Measurements from ENCODE around the gene SCYGR8.
A peak's percentile ranks its signal among the peaks of the same experiment; 100 is the strongest.
"Not testable (repeated sequence)": the region's sequence is repeated elsewhere in the genome, so short reads cannot be mapped to it uniquely, and the experiment has no call there.

SCYGR8 gene, protein sequence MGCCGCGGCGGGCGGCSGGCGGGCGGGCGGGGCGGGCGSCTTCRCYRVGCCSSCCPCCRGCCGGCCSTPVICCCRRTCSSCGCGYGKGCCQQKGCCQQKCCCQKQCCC

DNA sequence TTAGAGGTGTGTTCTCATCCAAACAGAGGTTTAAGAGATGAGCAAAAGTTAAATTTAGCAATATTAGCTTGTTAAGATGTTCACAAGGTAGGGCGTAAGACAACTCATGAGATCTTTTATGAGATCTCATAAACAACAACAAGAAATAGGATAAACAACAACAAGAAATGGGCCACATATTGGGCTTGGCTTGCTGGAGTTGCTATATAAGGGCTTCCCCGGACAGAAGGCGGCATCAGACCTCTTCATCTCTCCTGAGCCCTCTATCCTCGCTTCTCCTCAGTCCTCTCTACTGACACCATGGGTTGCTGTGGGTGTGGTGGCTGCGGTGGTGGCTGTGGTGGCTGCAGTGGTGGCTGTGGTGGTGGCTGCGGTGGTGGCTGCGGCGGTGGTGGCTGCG lies at the start of gene SCYGR8:
TSS of gene SCYGR8 (plus strand) at position 301 of the 400 bp plus-strand sequence. CDS start at position 301, 0 bp downstream.
- no peak for ATAC-seq
- Mint-ChIP-seq H3K27me3 (no peaks in the 10 kb centered on the region), H3K4me1 (no peaks in the 10 kb centered on the region), H3K4me3 (no peak within 1 kb of the TSS), H3K9me3 (no peaks in the 10 kb centered on the region), H3K27ac (no peak within 1 kb of the TSS), H3K36me3 (ENCODE audit: low read depth) (no peaks in the 10 kb centered on the region)
- DNase-seq: no peak

DNA sequence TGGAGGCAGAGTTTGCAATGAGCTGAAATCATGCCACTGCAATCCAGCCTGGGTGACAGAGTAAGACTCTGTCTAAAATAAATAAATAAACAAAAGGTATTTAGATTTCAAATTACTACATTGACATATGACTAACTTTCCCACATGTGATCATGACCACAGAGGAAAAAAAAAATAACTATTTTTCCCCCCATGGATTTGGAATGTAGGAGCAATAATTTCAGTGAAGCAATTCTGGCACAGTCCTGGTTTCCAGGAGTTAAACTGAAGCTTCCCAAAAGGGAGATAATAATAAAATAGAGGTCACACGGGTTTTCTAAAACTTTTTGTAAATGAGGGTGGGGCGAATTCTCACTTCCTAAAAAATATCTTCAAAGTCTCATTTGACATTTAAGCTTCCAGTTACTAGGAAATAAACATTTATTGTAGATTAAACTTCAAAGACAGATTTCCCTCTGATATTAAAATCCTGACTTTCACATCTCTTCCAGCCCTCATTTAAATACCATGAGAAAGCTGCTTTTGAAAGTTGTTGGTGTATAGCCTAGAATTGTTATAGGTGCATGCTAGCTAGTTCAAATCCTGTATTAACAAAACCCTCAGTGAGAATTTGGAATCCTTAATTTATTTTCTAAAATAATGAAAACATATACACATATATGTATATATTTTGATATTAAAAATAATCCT lies 48.6 kb upstream of the SCYGR8 start:
- no peaks in the 10 kb centered on the region for H3K4me1 Mint-ChIP-seq

DNA sequence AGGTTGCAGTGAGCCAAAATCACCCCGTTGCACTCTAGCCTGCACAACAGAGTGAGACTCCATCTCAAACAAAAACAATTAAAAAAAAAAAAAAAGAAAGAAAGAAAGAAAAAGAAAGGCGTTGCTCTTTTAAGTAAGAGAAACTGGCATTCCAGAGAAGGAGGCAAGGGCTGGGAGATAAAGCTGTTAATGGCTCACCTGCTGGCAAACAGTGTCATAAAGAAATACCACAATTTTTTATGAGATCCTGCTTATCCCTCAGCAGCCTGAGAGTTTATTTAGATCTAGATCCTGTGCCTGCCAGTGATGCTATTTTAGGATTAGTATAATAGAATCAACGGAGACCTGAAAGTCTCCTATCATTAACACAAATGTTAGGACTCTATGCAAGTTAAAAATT lies 44.1 kb upstream of the SCYGR8 start:
- Mint-ChIP-seq H3K36me3 (ENCODE audit: low read depth) (no peaks in the 10 kb centered on the region), H3K27me3 (peaks cover 9% of the 10 kb centered on the region), H3K9me3 (no peaks in the 10 kb centered on the region), H3K4me3 (no peak overlapping the region), H3K4me1 (no peaks in the 10 kb centered on the region), H3K27ac (no peak overlapping the region)
- no peak for DNase-seq
- ATAC-seq: no peak

More for the DNA sequence above, 48.6 kb upstream of the SCYGR8 start:
- ATAC-seq (no peak), DNase-seq (no peak)
- no peak overlapping the region for H3K27ac Mint-ChIP-seq
- H3K36me3 Mint-ChIP-seq (ENCODE audit: low read depth): no peaks in the 10 kb centered on the region
- peaks cover 5% of the 10 kb centered on the region for H3K27me3 Mint-ChIP-seq
- H3K4me3 Mint-ChIP-seq: no peak overlapping the region
- H3K9me3 Mint-ChIP-seq: no peaks in the 10 kb centered on the region

DNA sequence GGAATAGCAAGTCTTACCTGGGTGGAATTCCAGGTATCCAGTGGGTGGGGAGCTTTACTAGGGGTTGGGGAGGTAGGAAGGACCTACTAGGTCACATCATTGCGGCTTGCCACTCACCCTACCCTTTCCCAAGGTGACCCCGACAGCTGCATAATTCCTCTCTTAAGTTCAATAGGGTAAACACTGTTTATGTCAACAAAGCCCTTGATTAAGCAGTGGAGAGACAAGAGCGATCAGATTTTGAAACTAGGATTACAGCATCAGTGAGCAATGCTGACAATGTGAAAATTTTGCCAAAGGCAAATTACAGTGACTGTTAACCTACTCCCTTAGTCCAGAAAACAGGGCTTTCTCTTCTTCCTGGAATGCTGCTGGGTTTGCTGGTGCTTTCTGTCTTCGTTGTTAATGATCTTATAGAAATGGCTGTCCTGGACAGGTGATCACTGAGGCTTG lies 42.4 kb upstream of the SCYGR8 start:
- no peaks in the 10 kb centered on the region for H3K9me3 Mint-ChIP-seq
- H3K4me1 Mint-ChIP-seq: no peaks in the 10 kb centered on the region
- DNase-seq: no peak
- no peak for ATAC-seq
- H3K27me3 Mint-ChIP-seq: peaks cover 9% of the 10 kb centered on the region
- no peaks in the 10 kb centered on the region for H3K36me3 Mint-ChIP-seq (ENCODE audit: low read depth)
- H3K4me3 Mint-ChIP-seq: no peak overlapping the region
- H3K27ac Mint-ChIP-seq: no peak overlapping the region

DNA sequence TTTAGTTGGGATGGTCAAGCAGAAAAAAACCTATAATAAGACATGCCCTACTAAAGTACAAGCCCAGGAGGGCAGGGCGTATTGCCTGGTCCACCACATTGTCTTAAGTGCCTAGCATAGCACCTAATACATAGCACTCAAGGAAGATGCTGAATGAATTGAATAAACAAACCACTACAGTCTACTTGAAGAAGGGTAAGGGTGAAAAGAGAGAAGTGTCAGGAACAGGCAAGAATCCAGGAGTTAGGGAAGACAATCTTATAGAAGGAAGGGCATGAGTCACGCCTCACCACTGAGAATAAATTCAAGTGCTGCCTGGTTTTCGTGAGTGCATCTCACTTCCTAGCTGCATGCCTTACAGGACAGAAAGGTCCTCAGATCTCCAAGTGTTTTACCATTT lies 41.7 kb upstream of the SCYGR8 start:
- Mint-ChIP-seq H3K36me3 (ENCODE audit: low read depth) (no peaks in the 10 kb centered on the region), H3K9me3 (no peaks in the 10 kb centered on the region), H3K4me3 (no peak overlapping the region), H3K27ac (no peak overlapping the region), H3K4me1 (no peaks in the 10 kb centered on the region), H3K27me3 (peaks cover 9% of the 10 kb centered on the region)
- ATAC-seq (no peak), DNase-seq (no peak)

DNA sequence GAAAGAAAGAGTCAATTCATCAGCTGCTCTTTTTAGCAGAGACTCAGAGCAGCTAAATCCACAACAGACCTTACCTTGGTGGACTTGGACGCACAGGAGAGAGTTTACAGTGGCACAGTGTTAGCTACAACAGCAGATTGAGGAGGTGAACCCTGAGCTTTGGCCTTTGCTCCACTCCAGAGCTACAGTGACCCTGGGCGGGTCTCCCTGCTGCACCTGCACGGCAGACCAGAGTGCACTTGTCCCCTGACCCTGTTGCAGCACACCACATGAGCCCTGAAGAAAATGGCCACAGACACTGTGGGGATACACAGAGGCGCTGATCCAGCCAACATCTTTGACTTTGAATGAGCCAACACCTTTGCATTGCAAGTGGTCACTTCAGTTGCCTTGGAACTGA lies 38.8 kb upstream of the SCYGR8 start:
- no peak for ATAC-seq
- no peak for DNase-seq
- Mint-ChIP-seq H3K9me3 (no peaks in the 10 kb centered on the region), H3K4me1 (no peaks in the 10 kb centered on the region), H3K27ac (no peak overlapping the region), H3K4me3 (no peak overlapping the region), H3K36me3 (ENCODE audit: low read depth) (no peaks in the 10 kb centered on the region), H3K27me3 (peaks cover 12% of the 10 kb centered on the region)

DNA sequence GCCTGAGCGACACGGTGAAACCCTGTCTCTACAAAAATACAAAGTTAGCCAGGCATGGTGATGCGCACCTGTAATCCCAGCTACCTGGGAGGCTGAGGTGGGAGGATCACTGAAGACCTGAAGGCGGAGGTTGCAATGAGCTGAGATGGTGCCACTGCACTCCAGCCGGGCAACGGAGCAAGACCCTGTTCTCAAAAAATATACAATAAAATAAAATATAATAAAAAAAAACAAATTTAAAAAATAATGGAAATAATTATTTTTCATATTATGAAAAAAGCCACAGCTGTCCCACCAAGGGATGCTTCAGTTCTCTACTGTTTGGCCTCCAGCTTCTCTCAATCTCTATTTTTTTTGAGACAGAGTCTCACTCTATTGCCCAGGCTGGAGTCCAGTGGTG lies 38.3 kb upstream of the SCYGR8 start:
- Mint-ChIP-seq H3K27ac (no peak overlapping the region), H3K36me3 (ENCODE audit: low read depth) (no peaks in the 10 kb centered on the region), H3K4me1 (no peaks in the 10 kb centered on the region), H3K9me3 (no peaks in the 10 kb centered on the region), H3K4me3 (no peak overlapping the region), H3K27me3 (peaks cover 14% of the 10 kb centered on the region)
- no peak for ATAC-seq
- DNase-seq: no peak

DNA sequence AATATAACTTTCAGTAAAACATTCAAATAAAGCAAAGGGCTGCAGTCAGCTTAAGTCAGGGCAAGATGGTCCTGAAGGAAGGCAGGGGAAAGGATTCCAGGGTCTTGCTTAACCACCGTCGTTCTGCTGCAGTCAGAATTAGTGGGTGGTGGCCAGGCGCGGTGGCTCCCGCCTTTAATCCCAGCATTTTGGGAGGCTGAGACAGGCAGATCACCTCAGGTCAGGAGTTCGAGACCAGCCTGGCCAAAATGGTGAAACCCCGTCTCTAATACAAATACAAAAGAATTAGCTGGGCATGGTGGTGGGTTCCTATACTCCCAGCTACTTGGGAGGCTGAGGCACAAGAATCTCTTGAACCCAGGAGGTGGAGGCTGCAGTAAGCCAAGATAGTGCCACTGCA lies 34.7 kb upstream of the SCYGR8 start:
- H3K27me3 Mint-ChIP-seq: peaks cover 8% of the 10 kb centered on the region
- no peak overlapping the region for H3K27ac Mint-ChIP-seq
- ATAC-seq (no peak), DNase-seq (no peak)
- H3K4me3 Mint-ChIP-seq: no peak overlapping the region
- H3K9me3 Mint-ChIP-seq: no peaks in the 10 kb centered on the region
- H3K36me3 Mint-ChIP-seq (ENCODE audit: low read depth): no peaks in the 10 kb centered on the region
- H3K4me1 Mint-ChIP-seq: no peaks in the 10 kb centered on the region

DNA sequence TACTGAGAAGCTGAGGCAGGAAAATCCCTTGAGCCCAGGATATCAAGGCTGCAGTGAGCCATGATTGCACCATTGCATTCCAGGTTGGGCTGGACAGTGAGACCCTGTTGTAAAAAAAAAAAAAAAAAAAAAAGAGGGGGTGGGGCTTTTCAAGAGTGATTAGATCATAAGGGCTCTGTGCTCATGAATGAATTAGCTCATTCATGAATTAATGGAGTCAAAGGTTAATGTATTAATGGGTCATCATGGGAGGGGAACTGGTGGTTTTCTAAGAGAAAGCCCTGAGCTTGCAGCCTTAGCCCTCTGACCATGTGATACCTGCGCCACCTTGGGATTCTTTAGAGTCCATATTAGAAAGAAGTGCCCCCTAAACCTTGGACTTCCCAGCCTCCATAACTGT lies 32.4 kb upstream of the SCYGR8 start:
- no peak overlapping the region for H3K27ac Mint-ChIP-seq
- H3K36me3 Mint-ChIP-seq (ENCODE audit: low read depth): no peaks in the 10 kb centered on the region
- no peak for ATAC-seq
- H3K4me1 Mint-ChIP-seq: no peaks in the 10 kb centered on the region
- no peaks in the 10 kb centered on the region for H3K9me3 Mint-ChIP-seq
- peaks cover 17% of the 10 kb centered on the region for H3K27me3 Mint-ChIP-seq
- DNase-seq: no peak
- no peak overlapping the region for H3K4me3 Mint-ChIP-seq

DNA sequence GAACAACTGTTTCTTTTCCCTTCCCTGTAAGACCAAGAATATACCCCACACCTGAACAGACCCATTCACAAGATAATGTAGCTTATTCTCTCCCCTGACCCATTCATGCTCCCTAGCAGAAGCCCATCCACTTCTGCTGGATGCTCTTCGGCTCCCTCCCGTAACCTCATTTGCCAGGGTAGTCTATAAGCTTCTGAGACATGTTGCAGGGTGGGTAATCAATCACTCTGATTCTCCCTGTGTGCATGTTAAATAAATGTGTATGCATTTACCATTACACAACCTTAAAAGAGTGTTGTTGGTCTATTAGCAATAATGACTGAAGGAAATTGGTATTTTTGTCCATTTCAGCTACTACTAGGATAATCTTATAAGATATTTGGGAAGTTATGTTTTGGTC lies 29.2 kb upstream of the SCYGR8 start:
- Mint-ChIP-seq H3K9me3 (no peaks in the 10 kb centered on the region), H3K4me3 (no peak overlapping the region), H3K27ac (no peak overlapping the region), H3K36me3 (ENCODE audit: low read depth) (no peaks in the 10 kb centered on the region), H3K27me3 (peaks cover 15% of the 10 kb centered on the region), H3K4me1 (no peaks in the 10 kb centered on the region)
- DNase-seq (no peak), ATAC-seq (no peak)

DNA sequence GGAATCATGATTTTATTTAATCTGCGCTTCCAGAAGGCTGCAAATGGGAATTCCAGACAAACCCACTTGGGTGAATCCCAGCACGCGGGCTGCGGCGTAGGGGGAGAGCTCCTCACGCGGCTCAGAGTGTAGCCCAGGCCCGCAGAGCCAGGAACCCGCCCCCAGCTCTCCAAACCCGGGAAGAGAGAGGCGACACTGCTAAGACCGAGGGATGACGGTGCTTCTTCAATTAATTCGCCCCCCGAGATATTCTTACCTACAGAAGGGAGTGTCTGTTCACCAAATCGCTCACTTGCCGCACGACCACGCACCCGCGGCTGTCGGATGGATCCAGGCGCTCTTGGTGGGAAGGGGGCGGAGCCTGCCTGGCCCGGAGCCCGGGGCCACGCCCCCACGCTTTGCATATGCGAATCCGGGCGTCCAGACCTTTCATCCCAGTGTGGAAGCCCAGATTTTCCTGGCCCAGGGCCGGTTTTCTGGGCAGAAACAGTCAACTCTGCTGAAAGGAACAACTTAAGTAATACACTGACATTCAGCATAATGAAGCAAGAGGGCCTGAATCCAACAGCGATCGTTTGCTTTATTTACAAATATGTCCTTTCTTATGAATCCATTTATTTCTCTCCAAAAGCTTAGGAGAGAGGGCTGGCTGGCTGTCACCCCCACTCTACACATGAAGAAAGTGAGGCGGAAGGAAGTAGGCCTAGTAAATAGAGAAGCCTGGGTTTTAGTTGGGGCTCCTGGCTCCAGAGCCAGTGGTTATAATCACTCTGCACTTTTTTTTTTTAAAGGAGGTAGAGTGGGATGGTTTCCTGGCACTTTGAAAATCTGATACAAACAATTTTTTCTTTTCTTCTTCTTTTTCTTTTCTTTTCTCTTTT lies 27.8 kb upstream of the SCYGR8 start, which contains the start of gene SLC19A3:
TSS of gene SLC19A3 (minus strand) at position 342 of the 881 bp plus-strand sequence. CDS start 15,710 bp downstream, outside the sequence.
- Mint-ChIP-seq H3K4me3 (no peak within 1 kb of the TSS), H3K4me1 (no peaks in the 10 kb centered on the region), H3K27me3 (peaks cover 18% of the 10 kb centered on the region), H3K27ac (no peak within 1 kb of the TSS), H3K9me3 (no peaks in the 10 kb centered on the region), H3K36me3 (ENCODE audit: low read depth) (no peaks in the 10 kb centered on the region)
- ATAC-seq (no peak), DNase-seq (peak; percentile 15)

DNA sequence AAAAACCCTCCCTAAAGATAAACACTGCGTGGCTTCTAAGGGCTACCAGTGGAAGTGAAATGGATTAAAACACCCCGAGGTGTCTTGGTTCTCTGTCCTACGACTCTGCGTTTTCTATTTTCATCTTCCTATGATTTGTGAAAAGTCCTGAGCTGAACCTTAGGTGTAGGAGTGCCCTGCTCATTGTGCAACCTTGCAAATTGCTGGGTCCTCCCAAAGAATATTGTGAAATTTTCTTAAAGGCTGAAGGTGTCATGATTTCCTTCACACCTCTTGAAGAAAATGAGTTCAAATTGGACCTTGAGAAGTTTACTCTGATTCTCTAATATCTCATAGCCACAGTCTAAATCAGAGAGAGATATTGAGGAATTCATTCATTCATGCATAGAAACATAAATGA lies 26.1 kb upstream of the SCYGR8 start:
- Mint-ChIP-seq H3K4me1 (no peaks in the 10 kb centered on the region), H3K36me3 (ENCODE audit: low read depth) (no peaks in the 10 kb centered on the region), H3K27me3 (peaks cover 18% of the 10 kb centered on the region), H3K4me3 (no peak overlapping the region), H3K9me3 (no peaks in the 10 kb centered on the region), H3K27ac (no peak overlapping the region)
- DNase-seq (no peak), ATAC-seq (no peak)

DNA sequence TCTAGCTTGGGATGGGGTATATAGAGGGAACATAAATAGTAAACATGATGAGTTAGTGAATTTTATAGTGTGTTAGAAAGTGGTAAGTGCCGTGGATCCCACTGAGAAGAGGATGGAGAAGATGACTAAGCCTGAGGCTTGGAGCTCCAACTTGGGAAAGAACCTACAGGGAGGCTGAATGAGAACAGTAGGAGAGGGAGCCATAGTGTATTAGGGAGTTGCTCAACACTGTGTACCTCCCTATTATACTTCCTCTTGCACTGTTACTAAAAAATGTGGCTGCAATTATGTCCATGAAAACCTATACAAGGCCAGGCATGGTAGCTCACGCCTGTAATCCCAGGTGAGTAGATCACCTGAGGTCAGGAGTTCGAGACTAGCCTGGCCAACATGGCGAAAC lies 25.0 kb upstream of the SCYGR8 start:
- no peaks in the 10 kb centered on the region for H3K36me3 Mint-ChIP-seq (ENCODE audit: low read depth)
- H3K27me3 Mint-ChIP-seq: peaks cover 18% of the 10 kb centered on the region
- H3K27ac Mint-ChIP-seq: no peak overlapping the region
- no peaks in the 10 kb centered on the region for H3K4me1 Mint-ChIP-seq
- H3K9me3 Mint-ChIP-seq: no peaks in the 10 kb centered on the region
- DNase-seq (no peak), ATAC-seq (no peak)
- no peak overlapping the region for H3K4me3 Mint-ChIP-seq

DNA sequence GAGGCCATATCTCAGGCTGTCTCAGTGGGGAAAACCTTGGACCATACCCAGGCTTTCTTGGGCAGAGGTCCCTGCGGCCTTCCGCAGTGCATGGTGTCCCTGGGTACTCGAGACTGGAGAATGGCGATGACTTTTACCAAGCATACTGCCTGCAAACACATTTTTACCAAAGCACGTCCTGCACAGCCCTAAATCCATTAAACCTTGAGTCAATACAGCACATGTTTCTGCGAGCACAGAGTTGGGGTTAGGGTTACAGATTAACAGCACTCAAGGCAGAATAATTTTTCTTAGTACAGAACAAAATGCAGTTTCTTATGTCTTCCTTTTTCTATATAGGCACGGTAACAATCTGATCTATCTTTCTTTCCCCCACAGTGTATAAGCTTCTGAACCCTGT lies 22.9 kb upstream of the SCYGR8 start:
- not testable (repeated sequence) for ATAC-seq; H3K36me3 Mint-ChIP-seq (ENCODE audit: low read depth); H3K4me1 Mint-ChIP-seq; DNase-seq; H3K9me3 Mint-ChIP-seq; H3K27ac Mint-ChIP-seq; H3K4me3 Mint-ChIP-seq
- peaks cover 11% of the 10 kb centered on the region for H3K27me3 Mint-ChIP-seq
